Mucosa of rectum (tissue), 2 donors: ENCODE measurements around the gene ITGB3.

Experiments used
- H3K27ac ChIP-seq, 2 donors: one replicate each; pipeline ENCODE4 v1.7.0; 2013; ENCODE audit warnings: inconsistent platforms in 2 of 2, low read depth in 2 of 2, low read length in 2 of 2
- H3K27me3 ChIP-seq, 2 donors: one replicate each; pipeline ENCODE4 v1.7.0; 2013; ENCODE audit warnings: low read length in 2 of 2; ENCODE audit not compliant: control insufficient read depth in 2 of 2, insufficient read depth in 2 of 2
- H3K36me3 ChIP-seq, 2 donors: one replicate each; pipeline ENCODE4 v1.7.0; 2013; ENCODE audit warnings: low read length in 2 of 2; ENCODE audit not compliant: control insufficient read depth in 2 of 2, insufficient read depth in 2 of 2
- H3K4me1 ChIP-seq, 2 donors: one replicate each; pipeline ENCODE4 v1.7.0; 2013; ENCODE audit warnings: low read length in 2 of 2, mild to moderate bottlenecking in 1 of 2; ENCODE audit not compliant: control insufficient read depth in 2 of 2, insufficient read depth in 2 of 2
- H3K4me3 ChIP-seq, 2 donors: one replicate each; pipeline ENCODE4 v1.7.0; 2013; ENCODE audit warnings: low read length in 2 of 2
- H3K9ac ChIP-seq, 2 donors: one replicate each; pipeline ENCODE4 v1.7.0; 2013; ENCODE audit warnings: low read length in 2 of 2, low read depth in 1 of 2, mild to moderate bottlenecking in 1 of 2
- H3K9me3 ChIP-seq, 2 donors: one replicate each; pipeline ENCODE4 v1.7.0; 2013; ENCODE audit warnings: low read length in 2 of 2; ENCODE audit not compliant: control insufficient read depth in 2 of 2
- donor health status: healthy.
- donor health status: Normal muscosa, but diverticular disease.

The ITGB3 gene

DNA sequence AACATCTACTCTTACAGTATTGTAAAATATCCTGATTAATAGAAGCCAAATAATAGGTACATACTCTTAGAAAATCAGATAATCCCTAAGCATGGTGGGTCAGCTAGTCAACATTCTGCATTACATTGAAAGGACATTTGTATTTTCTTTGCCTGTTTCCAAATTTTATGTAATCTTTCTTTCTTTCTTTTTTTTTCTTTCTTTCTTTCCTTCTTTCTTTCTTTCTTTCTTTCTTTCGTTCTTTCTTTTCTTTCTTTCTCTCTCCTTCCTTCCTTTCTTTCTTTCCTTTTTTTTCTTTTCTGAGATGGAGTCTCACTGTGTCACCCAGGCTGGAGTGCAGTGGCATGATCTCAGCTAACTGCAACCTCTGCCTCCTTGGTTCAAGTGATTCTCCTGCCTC, 18.9 kb downstream of the ITGB3 start:
- H3K27ac ChIP-seq = no peak overlapping the region

DNA sequence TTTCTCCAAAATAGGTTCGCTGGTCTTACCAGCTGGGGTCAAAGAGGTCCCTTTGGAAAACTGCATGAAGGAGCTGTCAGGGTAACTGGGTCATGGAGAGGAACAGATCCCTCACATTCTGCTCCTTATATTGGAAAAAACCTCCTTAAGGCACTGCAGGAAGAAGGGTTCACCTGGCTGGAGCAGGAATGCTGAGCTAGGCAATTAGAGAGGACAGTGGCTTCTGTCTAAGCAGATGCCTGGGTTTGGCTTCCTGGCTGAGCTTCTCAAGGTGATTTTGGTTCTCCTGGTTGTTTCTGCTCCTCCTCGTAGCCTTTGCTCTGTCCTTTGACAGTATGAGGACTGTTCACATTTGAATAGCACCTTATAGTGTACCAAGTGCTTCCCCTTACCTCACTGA, 19.6 kb downstream of the ITGB3 start:
- H3K27me3 ChIP-seq = no peaks in the 10 kb centered on the region
- H3K4me1 ChIP-seq = peaks cover 15 to 22% of the 10 kb centered on the region in 2 donors
- H3K4me3 ChIP-seq = no peak overlapping the region
- no peaks in the 10 kb centered on the region for H3K36me3 ChIP-seq
- H3K27ac ChIP-seq = no peak overlapping the region
- H3K9ac ChIP-seq = no peak overlapping the region
- H3K9me3 ChIP-seq = no peaks in the 10 kb centered on the region

More for the DNA sequence above, 18.9 kb downstream of the ITGB3 start:
- H3K9ac ChIP-seq = no peak overlapping the region
- H3K4me1 ChIP-seq = peaks cover 15 to 27% of the 10 kb centered on the region in 2 donors
- H3K36me3 ChIP-seq = no peaks in the 10 kb centered on the region
- no peaks in the 10 kb centered on the region for H3K9me3 ChIP-seq
- no peak overlapping the region for H3K4me3 ChIP-seq
- H3K27me3 ChIP-seq = no peaks in the 10 kb centered on the region

DNA sequence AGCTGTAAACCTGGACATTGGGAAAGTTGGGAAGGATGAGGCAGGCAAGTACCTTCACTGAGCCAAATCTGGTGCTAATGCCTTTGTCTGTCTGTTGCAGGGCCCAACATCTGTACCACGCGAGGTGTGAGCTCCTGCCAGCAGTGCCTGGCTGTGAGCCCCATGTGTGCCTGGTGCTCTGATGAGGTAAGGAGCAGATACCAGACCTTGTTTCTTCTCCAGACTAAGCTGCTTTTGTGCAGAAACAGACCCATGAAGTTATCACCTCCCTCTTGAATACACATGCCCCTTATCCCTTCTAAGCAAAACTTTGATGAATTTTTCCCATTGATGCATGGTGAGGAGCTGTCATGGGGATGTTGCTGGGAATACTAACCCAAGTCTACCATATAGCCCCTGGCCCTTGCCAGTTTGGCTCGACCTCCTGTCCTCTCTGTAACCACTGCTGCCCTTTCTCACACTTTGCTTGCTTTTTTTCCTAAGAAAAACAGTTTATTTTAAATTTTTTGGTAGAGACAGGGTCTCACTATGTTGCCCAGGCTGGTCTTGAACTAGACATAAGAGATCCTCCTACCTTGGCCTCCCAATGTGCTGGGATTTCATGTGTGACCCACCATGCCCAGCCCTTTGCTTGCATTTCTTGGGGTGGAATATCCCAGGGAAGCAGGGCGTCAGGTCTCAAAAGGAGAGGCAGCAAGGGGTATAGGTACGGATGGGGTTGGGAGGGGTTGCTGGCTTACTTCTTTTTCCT, 20.9 kb downstream of the ITGB3 start:
- H3K4me3 ChIP-seq = no peak overlapping the region
- H3K36me3 ChIP-seq = no peaks in the 10 kb centered on the region
- H3K4me1 ChIP-seq = peaks cover 15 to 20% of the 10 kb centered on the region in 2 donors
- no peak overlapping the region for H3K9ac ChIP-seq
- no peaks in the 10 kb centered on the region for H3K9me3 ChIP-seq
- H3K27ac ChIP-seq = peak overlapping the region; percentile 59 to 79
- H3K27me3 ChIP-seq = no peaks in the 10 kb centered on the region

DNA sequence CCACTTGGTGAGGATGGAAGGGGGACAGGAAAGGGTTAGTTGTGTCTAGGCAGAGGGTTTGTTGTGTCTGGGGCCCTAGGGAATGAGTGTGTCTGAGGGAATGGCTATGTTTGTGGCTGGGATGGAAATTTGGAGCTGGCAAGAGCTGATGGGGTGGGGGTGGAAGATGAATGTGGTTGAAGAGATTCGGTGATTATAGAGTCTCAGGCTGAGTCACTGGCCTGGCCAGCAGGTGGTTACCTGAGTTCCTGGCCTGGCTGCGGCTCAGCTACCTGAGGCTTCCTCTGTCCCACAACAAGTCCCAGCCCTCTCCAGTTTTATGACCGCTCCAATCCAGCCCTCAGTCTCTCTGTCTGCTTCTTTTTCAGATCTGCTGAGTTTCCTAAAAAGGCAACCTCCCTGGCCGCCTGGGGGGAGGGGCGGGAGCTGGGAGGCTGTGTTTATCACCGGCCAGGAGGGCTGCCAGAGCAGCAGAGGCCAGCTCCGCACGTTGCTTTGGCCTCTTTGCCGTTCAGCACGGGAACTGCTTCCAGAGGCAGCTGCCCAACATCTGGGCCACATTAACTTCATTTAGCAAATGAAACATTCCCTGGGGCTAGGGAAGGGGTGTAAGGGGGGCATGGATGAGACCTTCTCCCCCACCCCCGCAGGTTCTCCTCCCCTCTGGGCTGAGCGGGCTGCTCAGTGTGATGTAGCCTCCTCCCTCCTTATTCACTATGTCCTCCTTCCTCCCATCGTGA, 21.8 kb downstream of the ITGB3 start:
- H3K9ac ChIP-seq = peak overlapping the region in 1 of 2 donors; percentile 18
- H3K36me3 ChIP-seq = no peaks in the 10 kb centered on the region
- peak overlapping the region; percentile 59 to 79 for H3K27ac ChIP-seq
- no peaks in the 10 kb centered on the region for H3K27me3 ChIP-seq
- no peaks in the 10 kb centered on the region for H3K9me3 ChIP-seq
- H3K4me1 ChIP-seq = peaks cover 22 to 26% of the 10 kb centered on the region in 2 donors
- H3K4me3 ChIP-seq = no peak overlapping the region

DNA sequence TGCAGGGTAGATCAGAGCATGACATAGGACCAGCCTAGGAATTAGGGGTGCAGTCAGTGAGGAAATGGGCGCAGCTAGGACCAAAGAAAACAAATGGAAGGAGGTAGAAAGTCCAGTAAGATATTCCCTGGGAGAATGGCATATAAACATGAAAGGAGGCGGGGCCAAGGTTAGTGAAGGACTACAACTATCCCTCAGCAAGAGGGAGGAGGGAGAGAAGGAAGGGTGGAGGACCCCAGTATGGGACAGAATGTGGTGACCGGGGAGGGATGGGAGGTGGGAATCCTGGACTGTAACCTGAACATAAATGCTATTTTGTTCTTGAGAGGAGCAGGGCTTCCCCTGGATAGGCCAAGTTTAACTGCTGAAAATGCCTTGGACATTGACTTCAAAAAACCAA, 22.8 kb downstream of the ITGB3 start:
- Histone ChIP-seq H3K9ac (no peak overlapping the region), H3K4me3 (no peak overlapping the region), H3K27me3 (no peaks in the 10 kb centered on the region), H3K4me1 (peaks cover 22 to 26% of the 10 kb centered on the region in 2 donors), H3K36me3 (no peaks in the 10 kb centered on the region), H3K27ac (peak overlapping the region; percentile 59 to 79), H3K9me3 (no peaks in the 10 kb centered on the region)

DNA sequence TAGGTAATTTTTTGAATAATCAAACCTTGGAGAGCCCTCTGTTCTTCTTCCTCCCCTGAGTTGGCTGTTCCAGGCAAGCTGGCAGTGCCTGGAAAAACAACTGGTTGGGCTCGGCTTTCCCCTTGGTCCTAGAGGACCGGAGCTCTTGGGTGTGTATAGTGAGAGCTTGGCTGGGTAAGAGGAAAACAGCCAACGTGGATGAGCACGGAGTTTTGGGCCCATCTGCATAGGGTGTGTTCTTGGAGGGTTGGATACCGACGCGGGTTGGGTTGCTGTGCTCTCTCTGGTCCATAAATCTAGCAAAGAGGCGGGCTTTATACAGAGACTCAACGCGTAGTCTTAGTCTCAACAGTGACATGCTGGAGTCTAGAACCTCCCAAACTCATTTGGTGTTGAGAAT, 23.2 kb downstream of the ITGB3 start:
- H3K27me3 ChIP-seq = no peaks in the 10 kb centered on the region

DNA sequence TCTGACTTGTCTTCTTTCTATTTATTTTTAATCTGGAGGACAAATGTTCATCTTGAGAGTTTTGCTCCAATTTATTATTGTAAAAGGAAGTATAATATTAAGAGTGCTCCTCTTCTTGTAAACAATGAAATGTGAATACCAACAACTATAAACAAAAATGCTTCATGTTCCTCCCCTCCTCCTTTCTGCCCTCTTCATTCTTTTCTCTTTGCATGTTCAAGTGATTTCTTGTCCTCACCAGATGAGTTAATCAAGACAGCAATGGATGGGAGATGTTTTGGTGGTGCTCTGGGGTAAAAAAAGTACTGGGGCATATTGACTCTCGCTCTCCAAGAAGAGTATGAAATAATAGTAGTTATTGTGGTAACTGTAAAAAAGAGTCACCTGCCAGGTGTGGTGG, 24.3 kb downstream of the ITGB3 start:
- H3K27ac ChIP-seq = peak overlapping the region in 1 of 2 donors; percentile 77
- H3K27me3 ChIP-seq = no peaks in the 10 kb centered on the region
- no peak overlapping the region for H3K4me3 ChIP-seq
- no peaks in the 10 kb centered on the region for H3K9me3 ChIP-seq
- H3K36me3 ChIP-seq = no peaks in the 10 kb centered on the region
- peaks cover 22 to 26% of the 10 kb centered on the region in 2 donors for H3K4me1 ChIP-seq
- H3K9ac ChIP-seq = no peak overlapping the region

More for the DNA sequence above, 23.2 kb downstream of the ITGB3 start:
- peaks cover 22 to 26% of the 10 kb centered on the region in 2 donors for H3K4me1 ChIP-seq
- peak overlapping the region; percentile 59 to 79 for H3K27ac ChIP-seq
- no peak overlapping the region for H3K9ac ChIP-seq
- no peaks in the 10 kb centered on the region for H3K36me3 ChIP-seq
- H3K9me3 ChIP-seq = no peaks in the 10 kb centered on the region
- H3K4me3 ChIP-seq = no peak overlapping the region

DNA sequence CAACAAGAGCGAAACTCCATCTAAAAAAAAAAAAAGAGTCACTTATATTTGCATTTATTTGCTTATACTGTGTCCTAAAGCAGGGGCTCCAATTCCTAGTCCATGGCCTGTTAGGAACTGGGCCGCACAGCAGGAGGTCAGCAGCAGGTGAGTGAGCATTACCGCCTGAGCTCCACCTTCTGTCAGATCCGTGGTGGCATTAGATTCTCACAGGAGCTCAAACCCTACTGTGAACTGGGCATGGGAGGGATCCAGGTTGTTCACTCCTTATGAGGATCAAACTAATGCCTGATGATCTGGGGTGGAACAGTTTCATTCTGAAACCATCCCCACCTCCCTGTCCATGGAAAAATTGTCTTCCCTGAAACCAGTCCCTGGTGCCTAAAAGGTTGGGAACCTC, 24.9 kb downstream of the ITGB3 start:
- Histone ChIP-seq H3K9me3 (no peaks in the 10 kb centered on the region), H3K27me3 (no peaks in the 10 kb centered on the region), H3K9ac (no peak overlapping the region), H3K4me3 (no peak overlapping the region), H3K27ac (peak overlapping the region; percentile 77 to 80), H3K36me3 (no peaks in the 10 kb centered on the region), H3K4me1 (peaks cover 22 to 26% of the 10 kb centered on the region in 2 donors)

DNA sequence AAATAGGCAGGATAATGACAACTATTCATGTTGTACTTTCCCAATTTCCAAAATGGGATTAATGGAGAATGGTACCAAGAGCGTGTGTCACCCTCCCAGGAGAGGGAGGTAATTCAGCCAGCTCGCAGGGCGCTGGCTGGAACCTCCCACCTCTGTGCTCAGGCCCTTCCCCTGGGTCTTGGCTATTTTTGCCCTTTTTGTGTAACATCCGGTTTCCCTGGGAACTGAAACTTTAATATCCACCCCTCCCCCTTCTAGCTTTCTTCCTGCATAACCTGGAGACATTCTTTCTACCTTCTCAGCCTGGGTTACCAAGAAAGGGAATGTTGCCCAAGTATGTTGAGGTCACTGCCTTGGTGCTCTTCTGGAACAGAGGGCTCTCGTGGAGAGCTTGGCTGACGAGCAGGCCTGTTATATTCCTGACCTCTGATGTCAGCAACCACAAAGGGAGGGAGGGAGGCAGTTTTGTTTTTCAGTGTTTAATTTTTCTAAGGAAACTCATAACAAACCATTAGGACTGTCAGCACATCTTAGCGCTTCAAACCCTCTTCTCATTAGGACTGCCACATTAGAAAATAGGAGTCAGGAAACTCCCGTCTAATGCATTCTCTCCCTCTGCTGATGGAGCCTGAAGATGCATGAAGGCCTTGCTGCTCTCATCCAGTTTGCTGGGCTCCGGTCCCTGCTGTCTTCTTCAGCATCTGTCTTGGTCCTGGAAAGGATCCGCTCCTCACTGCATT, 25.6 kb downstream of the ITGB3 start:
- peak overlapping the region; percentile 77 to 80 for H3K27ac ChIP-seq
- H3K27me3 ChIP-seq = no peaks in the 10 kb centered on the region
- H3K4me3 ChIP-seq = no peak overlapping the region
- H3K9ac ChIP-seq = peak overlapping the region in 1 of 2 donors; percentile 27
- H3K9me3 ChIP-seq = no peaks in the 10 kb centered on the region
- H3K36me3 ChIP-seq = no peaks in the 10 kb centered on the region
- H3K4me1 ChIP-seq = peaks cover 22 to 26% of the 10 kb centered on the region in 2 donors
